AG09309 (cell line): Measurements from ENCODE around the gene ZFPM1.

Experiments used
- DNase-seq: peaks from one replicate; pipeline ENCODE4 v3.0.0-alpha.2; 2010; ENCODE audit warnings: low read depth
- H3K4me3 ChIP-seq: 2 replicates; pipeline ENCODE4 v1.5.1; 2011; ENCODE audit warnings: mild to moderate bottlenecking, low read depth, low read length, moderate library complexity; ENCODE audit not compliant: control insufficient read depth
- CTCF ChIP-seq: IDR thresholded peaks from 2 replicates; pipeline ENCODE4 v1.5.1; 2011; ENCODE audit warnings: mild to moderate bottlenecking, low read depth, low read length, inconsistent platforms; ENCODE audit not compliant: insufficient read depth, control insufficient read depth; ENCODE audit errors: missing control alignments

Gene ZFPM1

GRCh38 chr16:88560714-88561484 lies 107.8 kb downstream of the ZFPM1 start:
- TF ChIP-seq CTCF = no peak
- no peak overlapping the region for H3K4me3 ChIP-seq
- no peak for DNase-seq

GRCh38 chr16:88561485-88562359 lies 108.6 kb downstream of the ZFPM1 start:
- DNase-seq = no peak
- H3K4me3 ChIP-seq = peak overlapping the region; percentile 36
- TF ChIP-seq CTCF = peak; percentile 83

GRCh38 chr16:88566158-88566557 lies 113.1 kb downstream of the ZFPM1 start:
- DNase-seq = peak; percentile 21
- TF ChIP-seq CTCF = no peak
- no peak overlapping the region for H3K4me3 ChIP-seq

- no peak for DNase-seq
- TF ChIP-seq CTCF = no peak
- peak overlapping the region; percentile 63 for H3K4me3 ChIP-seq
These were observed 115.9 kb downstream of the ZFPM1 start for GRCh38 chr16:88568710-88569613.

GRCh38 chr16:88569614-88569984 lies 116.5 kb downstream of the ZFPM1 start:
- H3K4me3 ChIP-seq = peak overlapping the region; percentile 63
- TF ChIP-seq CTCF = no peak
- no peak for DNase-seq
